ENCODE results near the gene TMEM220.
"Not testable (repeated sequence)": the region's sequence is repeated elsewhere in the genome, so short reads cannot be mapped to it uniquely, and the experiment has no call there.

The TMEM220 gene

GRCh38 chr17:10754109-10754508, 24.3 kb upstream of the TMEM220 start:
- DNase-seq: peak; percentile 14

DNA sequence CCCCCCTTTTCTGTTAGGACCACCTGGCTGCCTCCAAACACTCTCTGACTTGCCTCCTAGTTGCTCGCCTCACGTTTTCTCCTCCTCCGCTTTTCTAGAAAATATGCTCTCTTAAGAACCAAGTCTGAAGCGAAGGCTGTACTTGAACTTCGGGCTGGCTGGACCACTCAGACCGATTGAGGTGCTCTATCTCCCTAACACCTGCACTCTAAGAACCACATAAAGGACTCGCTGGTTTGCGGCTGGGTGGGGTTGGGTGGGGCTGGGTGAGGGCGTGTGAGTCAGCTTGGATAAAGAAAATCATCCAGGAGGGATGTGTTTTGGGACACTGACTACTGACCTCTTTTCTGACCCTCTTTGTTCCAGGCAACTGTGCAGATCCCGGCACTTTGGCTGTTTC, 22.9 kb upstream of the TMEM220 start:
- DNase-seq: no peak

- no peak for DNase-seq
Observed at GRCh38 chr17:10751563-10751962, 21.7 kb upstream of the TMEM220 start.

DNA sequence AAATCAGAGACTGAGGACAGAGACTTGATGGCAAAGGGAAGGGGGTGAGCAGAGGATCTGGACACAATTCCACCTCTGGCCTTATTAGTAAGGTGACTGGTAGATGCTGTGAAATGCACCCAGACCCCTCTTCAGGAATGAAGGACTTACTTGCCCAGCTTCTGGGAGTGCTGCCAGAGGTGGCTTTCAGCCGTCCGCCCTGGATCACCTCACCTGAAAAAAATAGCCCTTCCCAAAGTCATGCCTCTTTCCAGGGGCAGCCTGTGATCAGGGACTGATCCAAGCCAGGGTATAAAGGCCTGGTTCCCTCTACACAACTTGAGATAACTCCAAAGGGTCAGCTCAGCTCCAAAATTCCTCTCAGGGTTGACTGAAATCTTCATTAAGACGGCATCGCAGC, 20.4 kb upstream of the TMEM220 start:
- no peak for DNase-seq

GRCh38 chr17:10748531-10749181, 18.8 kb upstream of the TMEM220 start:
- DNase-seq: no peak

- DNase-seq: peak; percentile 21
Observed at GRCh38 chr17:10745231-10745630, 15.4 kb upstream of the TMEM220 start.

DNA sequence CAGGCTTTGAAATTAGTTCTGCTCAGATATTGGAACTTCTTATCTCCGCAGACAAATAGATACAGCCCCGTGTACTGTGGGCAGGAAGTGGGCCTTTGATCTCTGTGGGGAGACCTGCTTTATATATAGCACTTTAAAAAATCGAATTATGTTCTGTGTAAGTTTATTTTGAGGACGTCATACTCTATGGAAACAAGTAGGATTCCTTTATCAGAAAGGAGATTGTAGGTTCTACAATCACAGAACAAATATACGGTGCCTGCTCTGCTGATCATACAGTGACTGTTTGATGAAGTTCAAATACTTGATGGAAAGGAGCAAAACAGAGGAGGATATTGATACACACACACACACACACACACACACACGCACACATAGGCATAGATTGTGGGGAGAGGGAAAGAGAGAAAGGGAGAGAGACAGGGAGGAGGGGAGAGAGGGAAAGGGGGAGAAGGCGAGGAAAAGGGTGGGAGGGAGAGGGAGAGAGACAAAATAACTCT, 14.7 kb upstream of the TMEM220 start:
- DNase-seq: no peak

GRCh38 chr17:10743316-10744009, 13.6 kb upstream of the TMEM220 start:
- peak; percentile 69 for DNase-seq

DNA sequence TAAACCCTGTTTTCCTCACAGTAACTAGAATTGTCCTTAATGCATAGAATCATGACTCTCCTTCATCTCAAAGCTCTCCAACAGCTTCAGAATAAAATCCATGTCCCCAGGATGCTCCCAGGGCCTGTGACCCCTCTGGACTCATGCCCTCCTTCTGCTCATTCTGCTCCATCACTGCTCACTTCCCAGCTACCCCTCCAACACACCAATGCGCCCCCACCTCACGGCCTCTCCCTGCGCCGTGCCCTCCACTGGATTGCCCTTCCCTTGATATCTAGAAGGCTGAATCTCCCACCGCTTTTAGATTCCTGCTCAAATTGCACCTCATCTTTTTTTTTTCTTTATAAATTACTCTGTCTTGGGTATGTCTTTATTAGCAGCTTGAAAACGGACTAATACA, 12.6 kb upstream of the TMEM220 start:
- DNase-seq: no peak

- no peak for DNase-seq
Observed at GRCh38 chr17:10741416-10742135, 11.8 kb upstream of the TMEM220 start.

DNA sequence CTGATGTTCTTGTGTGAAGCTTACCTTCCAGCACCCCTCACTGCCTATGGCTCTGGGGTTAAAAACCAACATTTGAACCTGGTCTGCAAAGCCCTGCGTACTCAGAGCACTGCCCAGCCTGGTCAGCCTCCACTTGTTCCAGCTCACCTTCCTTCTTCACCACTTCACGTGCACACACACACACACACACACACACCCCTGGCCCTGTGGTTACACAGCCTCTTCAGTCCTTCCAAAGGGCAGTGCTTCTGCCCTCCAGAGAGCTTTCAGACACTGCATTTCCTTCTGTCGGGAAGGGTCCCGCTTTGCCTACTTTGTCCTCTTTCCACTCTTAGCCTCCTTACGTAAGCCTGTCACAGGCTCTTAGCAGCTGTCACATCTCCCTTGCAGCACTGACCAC, 9.6 kb upstream of the TMEM220 start:
- DNase-seq: no peak

DNA sequence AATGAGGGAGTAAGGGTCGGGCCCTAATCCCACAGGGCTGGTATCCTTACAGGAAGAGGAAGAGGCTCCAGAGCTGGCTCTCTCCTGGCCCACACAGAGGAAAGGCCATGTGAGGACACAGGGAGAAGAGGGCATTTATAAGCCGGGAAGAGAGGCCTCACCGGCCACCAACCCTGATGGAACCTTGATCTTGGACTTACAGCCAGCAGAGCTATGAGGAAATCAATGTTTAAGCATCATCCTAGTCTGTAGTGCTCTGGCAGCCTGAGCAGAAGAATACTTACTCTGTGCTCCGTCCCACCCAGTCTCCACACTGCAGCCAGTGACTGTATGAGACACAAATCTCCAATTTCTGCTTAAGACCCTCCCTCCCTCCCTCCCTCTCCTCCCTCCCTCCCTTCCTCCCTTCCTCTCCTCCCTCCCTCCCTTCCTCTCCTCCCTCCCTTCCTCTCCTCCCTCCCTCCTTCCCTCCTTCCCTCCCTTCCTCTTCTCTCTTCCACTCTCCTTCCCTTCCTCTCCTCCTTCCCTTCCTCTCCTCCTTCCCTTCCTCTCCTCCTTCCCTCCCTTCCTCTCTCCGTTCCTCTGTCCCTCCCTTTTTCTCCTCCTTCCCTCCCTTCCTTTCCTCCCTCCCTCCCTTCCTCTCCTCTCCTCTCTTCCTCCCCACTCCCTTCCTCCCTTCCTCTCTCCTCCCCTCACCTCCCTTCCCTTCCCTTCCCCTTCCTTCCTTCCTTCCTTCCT, 8.9 kb upstream of the TMEM220 start:
- DNase-seq: no peak

- DNase-seq: no peak
Observed at GRCh38 chr17:10737736-10738135, 7.9 kb upstream of the TMEM220 start.

DNA sequence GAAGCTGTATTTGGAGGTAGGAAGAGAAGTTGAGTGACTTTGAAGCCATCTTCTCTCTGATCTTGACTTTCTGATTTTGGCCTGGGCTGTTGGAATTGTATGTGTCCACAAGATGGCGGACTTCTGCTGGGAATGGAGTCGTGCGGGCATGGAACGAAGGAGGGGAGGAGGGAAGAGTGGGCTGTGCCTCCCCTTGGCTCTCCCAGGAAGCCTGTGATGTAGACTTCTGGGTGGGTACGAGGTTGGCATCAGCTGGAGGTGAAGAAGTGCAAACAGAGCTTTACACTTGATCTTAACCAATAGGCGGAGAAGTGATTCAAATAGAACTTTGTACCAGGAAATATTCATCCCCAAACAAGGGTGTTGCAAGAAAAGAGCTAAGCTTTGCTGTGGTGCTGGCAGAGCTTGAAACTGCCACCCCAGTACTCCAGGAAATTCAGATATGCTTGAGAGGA, 7.4 kb upstream of the TMEM220 start:
- peak; percentile 58 for DNase-seq

- DNase-seq: no peak
Observed at GRCh38 chr17:10735821-10736220, 6.0 kb upstream of the TMEM220 start.

- no peak for DNase-seq
Observed at GRCh38 chr17:10735251-10735650, 5.4 kb upstream of the TMEM220 start.

- no peak for DNase-seq
Observed at GRCh38 chr17:10733666-10734065, 3.8 kb upstream of the TMEM220 start.

- DNase-seq: not testable (repeated sequence)
Observed at GRCh38 chr17:10732121-10732520, 2.3 kb upstream of the TMEM220 start.

DNA sequence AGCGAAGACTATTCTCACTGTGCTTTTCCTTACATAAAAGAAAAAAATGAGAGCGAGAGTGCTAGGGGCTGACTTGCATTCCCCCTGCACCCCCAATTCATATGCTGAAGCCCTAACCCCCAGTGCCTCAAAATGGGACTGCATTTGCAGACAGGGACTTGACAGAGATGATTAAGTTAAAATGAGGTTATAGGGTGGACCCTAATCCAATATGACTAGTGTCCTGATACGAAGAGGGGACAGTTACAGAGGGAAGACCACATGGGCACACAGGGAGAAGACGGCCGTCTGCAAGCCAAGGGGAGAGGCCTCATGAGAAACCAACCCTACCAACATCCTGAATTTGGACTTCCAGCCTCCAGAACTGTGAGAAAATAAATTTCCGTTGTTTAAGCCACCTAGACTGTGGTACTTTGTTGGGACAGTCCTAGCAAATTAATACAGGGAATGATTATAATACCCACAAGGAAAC, 1.6 kb upstream of the TMEM220 start:
- DNase-seq: no peak

GRCh38 chr17:10730247-10730646, 424 bp upstream of the TMEM220 start:
- DNase-seq: not testable (repeated sequence)

DNA sequence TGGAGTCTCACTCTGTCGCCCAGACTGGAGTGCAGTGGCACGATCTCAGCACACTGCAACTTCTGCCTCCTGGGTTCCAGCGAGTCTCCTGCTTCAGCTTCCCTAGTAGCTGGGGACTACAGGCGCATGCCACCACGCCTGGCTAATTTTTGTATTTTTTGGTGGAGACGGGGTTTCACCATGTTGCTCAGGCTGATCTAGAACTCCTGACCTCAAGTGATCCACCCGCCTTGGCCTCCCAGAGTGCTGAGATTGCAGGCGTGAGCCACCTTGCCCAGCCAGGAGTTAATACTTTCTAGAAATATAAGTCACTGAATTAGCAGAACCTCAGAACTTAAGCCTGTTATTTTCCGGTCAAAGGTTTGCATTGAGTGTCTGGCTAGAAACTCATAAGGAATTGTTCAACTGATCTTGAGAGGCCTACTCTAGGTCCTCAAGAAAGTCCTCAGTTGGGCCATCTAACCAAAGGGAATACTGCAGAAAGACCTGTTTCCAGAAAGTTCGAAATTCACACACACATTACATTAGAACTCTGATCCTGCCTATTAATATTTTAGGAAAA, 1.4 kb downstream of the TMEM220 start:
- no peak for DNase-seq

GRCh38 chr17:10727192-10727591, 2.6 kb downstream of the TMEM220 start:
- no peak for DNase-seq

- DNase-seq: no peak
Observed at GRCh38 chr17:10726196-10726595, 3.6 kb downstream of the TMEM220 start.

Data from fibroblast of upper back skin (primary cell).